GM18517 (cell line): ENCODE data around the gene FBXO44.
"Not testable (repeated sequence)": the region's sequence is repeated elsewhere in the genome, so short reads cannot be mapped to it uniquely, and the experiment has no call there.

Source experiments
- ATAC-seq: cut with Tn5 transposase; IDR thresholded peaks from one replicate; pipeline ENCODE4 v1.9.1; 2021; ENCODE audit warnings: mild to moderate bottlenecking, moderate library complexity; ENCODE audit not compliant: unreplicated experiment

FBXO44 gene

GRCh38 chr1:11638121-11638520, 16.6 kb upstream of the FBXO44 start:
- ATAC-seq: no peak

GRCh38 chr1:11639372-11639771, 15.3 kb upstream of the FBXO44 start:
- no peak for ATAC-seq

- ATAC-seq: no peak
These were observed 14.6 kb upstream of the FBXO44 start for GRCh38 chr1:11640101-11640500.

- ATAC-seq: no peak
These were observed 13.7 kb upstream of the FBXO44 start for GRCh38 chr1:11640944-11641343.

- ATAC-seq: no peak
These were observed 12.8 kb upstream of the FBXO44 start for GRCh38 chr1:11641776-11642305.

- not testable (repeated sequence) for ATAC-seq
These were observed 12.2 kb upstream of the FBXO44 start for GRCh38 chr1:11642418-11643017.

- ATAC-seq: no peak
These were observed 10.9 kb upstream of the FBXO44 start for GRCh38 chr1:11643782-11644181.

- ATAC-seq: no peak
These were observed 9.4 kb upstream of the FBXO44 start for GRCh38 chr1:11645270-11645669.

GRCh38 chr1:11645670-11646265, 8.9 kb upstream of the FBXO44 start:
- no peak for ATAC-seq

- ATAC-seq: no peak
These were observed 8.4 kb upstream of the FBXO44 start for GRCh38 chr1:11646317-11646716.

GRCh38 chr1:11647333-11647732, 7.3 kb upstream of the FBXO44 start:
- no peak for ATAC-seq

GRCh38 chr1:11648039-11648438, 6.6 kb upstream of the FBXO44 start:
- ATAC-seq: no peak

- no peak for ATAC-seq
These were observed 5.9 kb upstream of the FBXO44 start for GRCh38 chr1:11648732-11649158.

GRCh38 chr1:11649237-11649623, 5.4 kb upstream of the FBXO44 start:
- no peak for ATAC-seq

GRCh38 chr1:11649624-11650330, 4.9 kb upstream of the FBXO44 start:
- ATAC-seq: no peak

GRCh38 chr1:11650331-11650991, 4.2 kb upstream of the FBXO44 start:
- no peak for ATAC-seq

- ATAC-seq: no peak
These were observed 3.7 kb upstream of the FBXO44 start for GRCh38 chr1:11651017-11651416.

GRCh38 chr1:11652203-11652780, 2.4 kb upstream of the FBXO44 start:
- no peak for ATAC-seq

GRCh38 chr1:11653101-11653860, 1.4 kb upstream of the FBXO44 start:
- no peak for ATAC-seq

GRCh38 chr1:11653861-11654136, 878 bp upstream of the FBXO44 start:
- ATAC-seq: no peak
